Kidney (tissue), 14 donors: ENCODE results near the gene RASA3. TPM values are rescaled to one million over a fixed set of nuclear protein-coding genes. Genes with fewer than 3 reads are reported as not detected.

ENCODE experiments used
- DNase-seq, 5 donors: peaks; one replicate each; pipeline ENCODE4 v3.0.0-alpha.2; 2013 to 2020
- FAIRE-seq: peaks from 2 replicates; lab custom pipeline; 2012; peaks lifted over from hg19 to GRCh38; lab: Jason Lieb, UNC
- H3K27ac ChIP-seq, 2 donors: one replicate each; pipeline ENCODE4 v1.7.0; 2013; ENCODE audit warnings: low read depth in 2 of 2, low read length in 2 of 2, inconsistent platforms in 1 of 2
- H3K27me3 ChIP-seq: one replicate; pipeline ENCODE4 v1.7.1; 2013; ENCODE audit warnings: low read length, inconsistent platforms; ENCODE audit not compliant: control insufficient read depth, insufficient read depth
- H3K36me3 ChIP-seq, 3 donors: one replicate each; pipeline versions ENCODE4 v1.7.0 to v1.7.1; 2013; ENCODE audit warnings: low read length in 3 of 3, control low read depth in 1 of 3, inconsistent platforms in 1 of 3; ENCODE audit not compliant: insufficient read depth in 3 of 3, control insufficient read depth in 2 of 3
- H3K4me1 ChIP-seq, 3 donors: one replicate each; pipeline versions ENCODE4 v1.7.0 to v1.7.1; 2013; ENCODE audit warnings: low read length in 3 of 3, inconsistent platforms in 1 of 3, low read depth in 1 of 3; ENCODE audit not compliant: control insufficient read depth in 2 of 3, insufficient read depth in 2 of 3
- H3K4me3 ChIP-seq, 3 donors: one replicate each; pipeline versions ENCODE4 v1.7.0 to v1.8.1; 2013; ENCODE audit warnings: low read length in 3 of 3, control low read depth in 1 of 3, inconsistent platforms in 1 of 3
- H3K9ac ChIP-seq, 3 donors: one replicate each; pipeline versions ENCODE4 v1.7.0 to v1.7.1; 2013; ENCODE audit warnings: low read length in 3 of 3, control low read depth in 1 of 3, inconsistent platforms in 1 of 3
- H3K9me3 ChIP-seq, 3 donors: one replicate each; pipeline versions ENCODE4 v1.7.0 to v1.7.1; 2013; ENCODE audit warnings: low read length in 3 of 3, control low read depth in 1 of 3, inconsistent platforms in 1 of 3; ENCODE audit not compliant: control insufficient read depth in 2 of 3, insufficient read depth in 1 of 3
- intact Hi-C: fragments of 100-400 bp; cut with DNase I; formaldehyde crosslinking; loops from one replicate; pipeline ENCODE4 v1.11.1; 2022
- polyA plus RNA-seq: library from polyadenylated mRNA; stranded (reverse); fragments of 350-450 nt; fragmentation: Illumina TruSeq; extraction: RNeasy Lipid Tissue Mini Kit (QIAGEN cat#74804); gene quantifications from one replicate; pipeline ENCODE4 v1.2.3, GENCODE V29; 2014; ENCODE audit warnings: low read depth, low replicate concordance; ENCODE audit not compliant: insufficient read depth
- total RNA-seq: library from RNA; stranded (reverse); fragmentation: NEBNext Ultra II Directional; extraction: Animal tissue kit (Norgen Biotek cat#: 25700); gene quantifications from one replicate; pipeline ENCODE4 v1.2.1, GENCODE V29; 2021
- TF ChIP-seq, protein P1 (sequence below): IDR thresholded peaks from 3 replicates; pipeline ENCODE4 v1.5.1; 2012; ENCODE audit warnings: mild to moderate bottlenecking, moderate library complexity, borderline replicate concordance; ENCODE audit not compliant: insufficient read depth; ENCODE audit errors: extremely low read depth
- donor health status: control.
- donor health status: control.
- donor health status: control.
- donor health status: control.
- donor health status: control.
- donor health status: DM: yes; HTN: yes; CAD: no.
- donor health status: Normal renal cell carcinoma (clear cell type).

Gene RASA3
- total and polyA plus RNA-seq, 2 donors from 2014 or later, result 4.2 to 28.8 TPM

DNA sequence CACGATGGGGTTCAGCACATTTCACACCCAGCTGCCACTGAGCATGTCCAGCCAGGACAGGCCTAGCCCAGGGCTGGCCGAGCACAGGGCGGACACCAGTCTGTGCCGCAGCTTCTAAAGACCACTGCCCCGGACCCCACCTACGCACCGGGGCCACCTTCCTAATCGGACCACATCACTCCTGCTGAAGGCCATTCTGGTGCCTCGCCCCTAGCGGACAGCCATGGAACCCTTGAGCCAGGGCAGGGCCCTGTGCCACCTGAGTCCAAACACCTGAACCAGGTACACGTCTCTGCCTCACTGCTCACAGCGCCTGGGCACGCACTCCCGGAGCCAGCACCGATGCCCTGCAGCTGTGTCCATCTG lies 150.1 kb downstream of the RASA3 start:
- FAIRE-seq (no peak), DNase-seq (peak in 1 of 5 donors; percentile 70)
- peaks cover 0 to 3% (median 0%) of the 10 kb centered on the region in 3 donors for H3K36me3 ChIP-seq
- H3K9me3 ChIP-seq, result no peaks in the 10 kb centered on the region
- H3K27ac ChIP-seq, result no peak overlapping the region
- no peak overlapping the region for H3K4me3 ChIP-seq
- no peaks in the 10 kb centered on the region for H3K27me3 ChIP-seq
- intact Hi-C loops, result no loop called here
- no peak overlapping the region for H3K9ac ChIP-seq
- TF ChIP-seq, protein P1, sequence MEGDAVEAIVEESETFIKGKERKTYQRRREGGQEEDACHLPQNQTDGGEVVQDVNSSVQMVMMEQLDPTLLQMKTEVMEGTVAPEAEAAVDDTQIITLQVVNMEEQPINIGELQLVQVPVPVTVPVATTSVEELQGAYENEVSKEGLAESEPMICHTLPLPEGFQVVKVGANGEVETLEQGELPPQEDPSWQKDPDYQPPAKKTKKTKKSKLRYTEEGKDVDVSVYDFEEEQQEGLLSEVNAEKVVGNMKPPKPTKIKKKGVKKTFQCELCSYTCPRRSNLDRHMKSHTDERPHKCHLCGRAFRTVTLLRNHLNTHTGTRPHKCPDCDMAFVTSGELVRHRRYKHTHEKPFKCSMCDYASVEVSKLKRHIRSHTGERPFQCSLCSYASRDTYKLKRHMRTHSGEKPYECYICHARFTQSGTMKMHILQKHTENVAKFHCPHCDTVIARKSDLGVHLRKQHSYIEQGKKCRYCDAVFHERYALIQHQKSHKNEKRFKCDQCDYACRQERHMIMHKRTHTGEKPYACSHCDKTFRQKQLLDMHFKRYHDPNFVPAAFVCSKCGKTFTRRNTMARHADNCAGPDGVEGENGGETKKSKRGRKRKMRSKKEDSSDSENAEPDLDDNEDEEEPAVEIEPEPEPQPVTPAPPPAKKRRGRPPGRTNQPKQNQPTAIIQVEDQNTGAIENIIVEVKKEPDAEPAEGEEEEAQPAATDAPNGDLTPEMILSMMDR, result no peak
- peaks cover 0 to 1% (median 0%) of the 10 kb centered on the region in 3 donors for H3K4me1 ChIP-seq

DNA sequence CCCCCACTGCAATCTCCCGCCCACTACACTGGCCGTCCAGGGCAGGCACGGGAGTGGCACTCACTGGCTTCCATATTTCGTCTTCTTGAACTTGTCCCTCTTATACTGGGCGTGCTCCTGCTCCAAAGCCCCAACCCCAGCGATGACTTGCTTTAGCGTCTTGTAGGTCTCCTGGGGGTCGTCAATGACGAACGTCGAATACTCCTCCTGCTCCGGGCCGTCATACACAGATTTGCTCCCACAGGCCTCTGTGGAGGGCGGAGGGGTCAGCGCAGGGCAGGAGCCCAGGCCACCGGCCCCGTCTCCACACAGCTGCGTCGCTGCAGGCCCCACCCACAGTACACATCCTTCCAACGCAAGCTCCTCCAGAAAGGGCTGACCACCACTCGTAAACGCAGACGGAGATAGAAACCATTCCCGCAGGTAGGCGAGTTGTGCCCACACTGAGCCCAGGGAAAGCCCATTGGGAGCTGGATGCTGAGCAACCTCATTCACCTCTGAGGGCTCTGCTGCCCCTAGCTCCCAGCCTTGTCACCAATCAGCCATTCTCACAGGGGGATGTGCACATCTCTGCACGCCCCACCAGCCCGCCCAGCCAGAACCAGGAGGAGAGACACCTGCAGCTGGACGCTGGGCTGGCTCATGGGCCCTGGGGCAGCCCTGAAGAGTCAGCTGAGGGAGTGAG lies 150.7 kb downstream of the RASA3 start:
- Histone ChIP-seq H3K27ac (no peak overlapping the region), H3K4me1 (peaks cover 0 to 4% (median 0%) of the 10 kb centered on the region in 3 donors), H3K4me3 (no peak overlapping the region), H3K9me3 (no peaks in the 10 kb centered on the region), H3K9ac (no peak overlapping the region), H3K36me3 (peaks cover 0 to 3% (median 0%) of the 10 kb centered on the region in 3 donors), H3K27me3 (no peaks in the 10 kb centered on the region)
- TF ChIP-seq, protein P1, result no peak
- FAIRE-seq, result no peak
- peak in 1 of 5 donors; percentile 57 for DNase-seq
- intact Hi-C loops, result no loop called here

DNA sequence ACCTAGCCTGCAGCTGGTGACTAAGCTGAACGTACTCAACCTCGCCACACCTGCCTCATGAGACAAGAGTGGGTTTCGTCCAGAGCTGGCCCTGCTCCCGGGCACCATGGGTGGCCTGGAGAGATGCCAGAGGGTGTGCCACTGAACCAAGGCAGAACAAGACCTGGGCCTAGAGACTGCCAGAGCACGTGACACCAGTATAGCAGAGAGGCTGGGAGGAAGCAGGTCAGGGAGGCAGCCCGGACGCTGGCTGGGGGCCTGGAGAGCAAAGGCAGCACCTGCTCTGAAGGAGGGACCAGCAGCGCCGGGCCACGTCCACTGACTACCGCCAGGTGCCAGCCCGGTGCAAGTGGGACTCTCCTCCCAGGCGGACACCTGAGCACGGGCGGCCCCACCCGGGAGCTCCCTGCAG lies 151.2 kb downstream of the RASA3 start:
- no peaks in the 10 kb centered on the region for H3K9me3 ChIP-seq
- H3K9ac ChIP-seq, result no peak overlapping the region
- DNase-seq (peak in 1 of 5 donors; percentile 93), FAIRE-seq (no peak)
- no peaks in the 10 kb centered on the region for H3K27me3 ChIP-seq
- peaks cover 0 to 4% (median 0%) of the 10 kb centered on the region in 3 donors for H3K4me1 ChIP-seq
- intact Hi-C loops, result no loop called here
- no peak overlapping the region for H3K27ac ChIP-seq
- peaks cover 0 to 3% (median 0%) of the 10 kb centered on the region in 3 donors for H3K36me3 ChIP-seq
- TF ChIP-seq, protein P1, result no peak
- H3K4me3 ChIP-seq, result no peak overlapping the region
